Trophoblast cell (in vitro differentiated cells and primary cell): Measurements from ENCODE around the gene SFT2D3.

ENCODE experiments used
- DNase-seq, 2 donors: peaks; one replicate each; pipeline ENCODE4 v3.0.0-alpha.2; 2016
- H2AFZ ChIP-seq: 2 replicates; pipeline ENCODE4 v1.6.1; 2013; ENCODE audit warnings: low read length, moderate library complexity, mild to moderate bottlenecking; ENCODE audit not compliant: insufficient read depth, poor library complexity
- H2AK5ac ChIP-seq: 2 replicates; pipeline ENCODE4 v1.6.1; 2013; ENCODE audit warnings: mild to moderate bottlenecking, low read length
- H2BK120ac ChIP-seq: 2 replicates; pipeline ENCODE4 v1.6.1; 2013; ENCODE audit warnings: low read length, mild to moderate bottlenecking, moderate library complexity; ENCODE audit not compliant: insufficient read depth, poor library complexity
- H2BK12ac ChIP-seq: 2 replicates; pipeline ENCODE4 v1.6.1; 2013; ENCODE audit warnings: mild to moderate bottlenecking, low read length, moderate library complexity
- H2BK5ac ChIP-seq: 2 replicates; pipeline ENCODE4 v1.6.1; 2013; ENCODE audit warnings: low read length, low read depth, moderate library complexity, mild to moderate bottlenecking; ENCODE audit not compliant: poor library complexity
- H3K14ac ChIP-seq: 2 replicates; pipeline ENCODE4 v1.6.1; 2013; ENCODE audit warnings: mild to moderate bottlenecking, low read length
- H3K18ac ChIP-seq: 2 replicates; pipeline ENCODE4 v1.6.1; 2013; ENCODE audit warnings: mild to moderate bottlenecking, low read length
- H3K23ac ChIP-seq: 2 replicates; pipeline ENCODE4 v1.6.1; 2013; ENCODE audit warnings: low read length
- H3K27ac ChIP-seq: 2 replicates; pipeline ENCODE4 v1.5.1; 2013; ENCODE audit warnings: low read depth, mild to moderate bottlenecking, inconsistent platforms, low read length, moderate library complexity
- H3K27me3 ChIP-seq: 2 replicates; pipeline ENCODE4 v1.6.1; 2013; ENCODE audit warnings: inconsistent platforms, mild to moderate bottlenecking, low read length, moderate library complexity; ENCODE audit not compliant: insufficient read depth
- H3K36me3 ChIP-seq, 2 experiments: 1 replicate in 1 of 2; 2 replicates in 1 of 2; pipeline ENCODE4 v1.6.1; 2013; ENCODE audit warnings: low read length in 2 of 2, mild to moderate bottlenecking in 2 of 2, moderate library complexity in 1 of 2; ENCODE audit not compliant: insufficient read depth in 2 of 2, control insufficient read depth in 1 of 2
- H3K4ac ChIP-seq: 2 replicates; pipeline ENCODE4 v1.6.1; 2013; ENCODE audit warnings: low read depth, mild to moderate bottlenecking, low read length, moderate library complexity
- H3K4me1 ChIP-seq, 2 experiments: 1 replicate in 1 of 2; 2 replicates in 1 of 2; pipeline ENCODE4 v1.6.1; 2013; ENCODE audit warnings: low read length in 2 of 2, mild to moderate bottlenecking in 2 of 2, moderate library complexity in 1 of 2; ENCODE audit not compliant: insufficient read depth in 2 of 2, control insufficient read depth in 1 of 2
- H3K4me2 ChIP-seq: 2 replicates; pipeline ENCODE4 v1.6.1; 2013; ENCODE audit warnings: inconsistent platforms, mild to moderate bottlenecking, low read length, moderate library complexity
- H3K4me3 ChIP-seq: 2 replicates; pipeline ENCODE4 v1.5.1; 2013; ENCODE audit warnings: mild to moderate bottlenecking, low read depth, low read length, inconsistent platforms
- H3K79me1 ChIP-seq: one replicate; pipeline ENCODE4 v1.6.1; 2013; ENCODE audit warnings: low read length
- H3K79me2 ChIP-seq: 2 replicates; pipeline ENCODE4 v1.6.1; 2013; ENCODE audit warnings: low read length, mild to moderate bottlenecking; ENCODE audit not compliant: control insufficient read depth, insufficient read depth, poor library complexity
- H3K9ac ChIP-seq: 2 replicates; pipeline ENCODE4 v1.6.1; 2013; ENCODE audit warnings: mild to moderate bottlenecking, low read length
- H3K9me3 ChIP-seq: 2 replicates; pipeline ENCODE4 v1.6.1; 2013; ENCODE audit warnings: low read depth, mild to moderate bottlenecking, control low read depth, inconsistent platforms, low read length; ENCODE audit not compliant: insufficient read depth
- H4K12ac ChIP-seq: 2 replicates; pipeline ENCODE4 v1.6.1; 2013; ENCODE audit warnings: low read depth, mild to moderate bottlenecking, low read length, moderate library complexity
- H4K8ac ChIP-seq: 2 replicates; pipeline ENCODE4 v1.6.1; 2013; ENCODE audit warnings: low read depth, mild to moderate bottlenecking, low read length, moderate library complexity
- H4K91ac ChIP-seq: one replicate; pipeline ENCODE4 v1.6.1; 2013; ENCODE audit warnings: low read depth, mild to moderate bottlenecking, low read length, moderate library complexity
- WGBS: extraction: QIAGEN DNeasy Blood & Tissue Kit; methylation state at CpG from one replicate; pipeline ENCODE4 v1.1.7; 2013; ENCODE audit warnings: missing lambda C conversion rate; ENCODE audit not compliant: insufficient read length, insufficient coverage; ENCODE audit errors: extremely low coverage; 5-methylcytosine and 5-hydroxymethylcytosine counted together

Gene SFT2D3

GRCh38 chr2:127669056-127669455 lies 32.2 kb upstream of the SFT2D3 start:
- H3K4ac ChIP-seq, result no peak overlapping the region
- H3K9me3 ChIP-seq, result peaks cover 4% of the 10 kb centered on the region
- WGBS, result no CpG with 5 or more reads among the region's 7 CpGs
- H2AFZ ChIP-seq, result no peak overlapping the region
- H3K9ac ChIP-seq, result no peak overlapping the region
- no peak overlapping the region for H4K8ac ChIP-seq
- H3K27ac ChIP-seq, result no peak overlapping the region
- H3K4me1 ChIP-seq, result peaks cover 0 to 9% of the 10 kb centered on the region in 2 experiments
- H4K91ac ChIP-seq, result no peak overlapping the region
- H3K36me3 ChIP-seq, result no peaks in the 10 kb centered on the region
- H2BK12ac ChIP-seq, result no peak overlapping the region
- H2BK5ac ChIP-seq, result no peak overlapping the region
- H3K14ac ChIP-seq, result no peak overlapping the region
- no peaks in the 10 kb centered on the region for H3K79me2 ChIP-seq
- H2BK120ac ChIP-seq, result no peak overlapping the region
- no peak for DNase-seq
- H3K23ac ChIP-seq, result no peak overlapping the region
- H3K27me3 ChIP-seq, result peaks cover 5% of the 10 kb centered on the region
- H3K79me1 ChIP-seq, result peaks cover 2% of the 10 kb centered on the region
- H3K4me3 ChIP-seq, result no peak overlapping the region
- H2AK5ac ChIP-seq, result no peak overlapping the region
- H3K18ac ChIP-seq, result no peak overlapping the region
- no peak overlapping the region for H3K4me2 ChIP-seq
- no peak overlapping the region for H4K12ac ChIP-seq

GRCh38 chr2:127670055-127670956 lies 31.0 kb upstream of the SFT2D3 start:
- H3K79me2 ChIP-seq, result peaks cover 3% of the 10 kb centered on the region
- H3K4ac ChIP-seq, result no peak overlapping the region
- H2BK120ac ChIP-seq, result no peak overlapping the region
- H3K79me1 ChIP-seq, result peaks cover 5% of the 10 kb centered on the region
- H3K9ac ChIP-seq, result no peak overlapping the region
- H2AK5ac ChIP-seq, result no peak overlapping the region
- WGBS, result no CpG with 5 or more reads among the region's 10 CpGs
- no peak overlapping the region for H2AFZ ChIP-seq
- no peak overlapping the region for H4K91ac ChIP-seq
- H3K27ac ChIP-seq, result no peak overlapping the region
- H3K9me3 ChIP-seq, result peaks cover 2% of the 10 kb centered on the region
- H3K18ac ChIP-seq, result no peak overlapping the region
- H3K4me1 ChIP-seq, result peaks cover 5 to 8% of the 10 kb centered on the region in 2 experiments
- H2BK12ac ChIP-seq, result no peak overlapping the region
- H2BK5ac ChIP-seq, result no peak overlapping the region
- no peak overlapping the region for H4K12ac ChIP-seq
- no peak for DNase-seq
- H4K8ac ChIP-seq, result no peak overlapping the region
- no peak overlapping the region for H3K23ac ChIP-seq
- H3K14ac ChIP-seq, result no peak overlapping the region
- H3K36me3 ChIP-seq, result no peaks in the 10 kb centered on the region
- no peak overlapping the region for H3K4me3 ChIP-seq
- H3K4me2 ChIP-seq, result no peak overlapping the region
- H3K27me3 ChIP-seq, result peaks cover 4% of the 10 kb centered on the region

- H3K27ac ChIP-seq, result no peak overlapping the region
- H4K8ac ChIP-seq, result no peak overlapping the region
- no peak for DNase-seq
- H3K18ac ChIP-seq, result no peak overlapping the region
- peaks cover 6 to 8% of the 10 kb centered on the region in 2 experiments for H3K4me1 ChIP-seq
- no peak overlapping the region for H3K23ac ChIP-seq
- no peak overlapping the region for H2BK12ac ChIP-seq
- no peaks in the 10 kb centered on the region for H3K36me3 ChIP-seq
- no peak overlapping the region for H2BK5ac ChIP-seq
- H3K14ac ChIP-seq, result no peak overlapping the region
- no peak overlapping the region for H3K4me3 ChIP-seq
- peaks cover 3% of the 10 kb centered on the region for H3K79me2 ChIP-seq
- no peak overlapping the region for H2AFZ ChIP-seq
- H2BK120ac ChIP-seq, result no peak overlapping the region
- H3K9me3 ChIP-seq, result peaks cover 2% of the 10 kb centered on the region
- no peak overlapping the region for H2AK5ac ChIP-seq
- H3K27me3 ChIP-seq, result peaks cover 4% of the 10 kb centered on the region
- H3K4me2 ChIP-seq, result no peak overlapping the region
- no peak overlapping the region for H3K4ac ChIP-seq
- H4K91ac ChIP-seq, result no peak overlapping the region
- H3K79me1 ChIP-seq, result peaks cover 5% of the 10 kb centered on the region
- H4K12ac ChIP-seq, result no peak overlapping the region
- WGBS, result no CpG with 5 or more reads among the region's 5 CpGs
- H3K9ac ChIP-seq, result no peak overlapping the region
Measured at GRCh38 chr2:127670957-127671290, 30.4 kb upstream of the SFT2D3 start.

- peaks cover 6 to 8% of the 10 kb centered on the region in 2 experiments for H3K4me1 ChIP-seq
Measured at GRCh38 chr2:127671557-127672302, 29.6 kb upstream of the SFT2D3 start.

More at GRCh38 chr2:127671557-127672302, 29.6 kb upstream of the SFT2D3 start:
- H3K9ac ChIP-seq, result no peak overlapping the region
- no peak overlapping the region for H3K14ac ChIP-seq
- peaks cover 5% of the 10 kb centered on the region for H3K79me1 ChIP-seq
- no peak overlapping the region for H4K12ac ChIP-seq
- H3K18ac ChIP-seq, result no peak overlapping the region
- DNase-seq, result no peak
- no peaks in the 10 kb centered on the region for H3K36me3 ChIP-seq
- peaks cover 4% of the 10 kb centered on the region for H3K27me3 ChIP-seq
- H3K23ac ChIP-seq, result no peak overlapping the region
- no peak overlapping the region for H4K91ac ChIP-seq
- H3K4ac ChIP-seq, result no peak overlapping the region
- no peak overlapping the region for H2BK12ac ChIP-seq
- no peak overlapping the region for H2AFZ ChIP-seq
- H4K8ac ChIP-seq, result no peak overlapping the region
- no peak overlapping the region for H3K4me3 ChIP-seq
- H3K9me3 ChIP-seq, result peaks cover 2% of the 10 kb centered on the region
- no peak overlapping the region for H2AK5ac ChIP-seq
- no CpG with 5 or more reads among the region's 14 CpGs for WGBS
- no peak overlapping the region for H2BK120ac ChIP-seq
- H2BK5ac ChIP-seq, result no peak overlapping the region
- no peak overlapping the region for H3K4me2 ChIP-seq
- no peak overlapping the region for H3K27ac ChIP-seq
- peaks cover 3% of the 10 kb centered on the region for H3K79me2 ChIP-seq
